Naive thymus-derived CD4-positive, alpha-beta T cell (primary cell): ENCODE data around the gene GSTM2. TPM values are rescaled to one million over a fixed set of nuclear protein-coding genes. Genes with fewer than 3 reads are reported as not detected.
A peak's percentile ranks its signal among the peaks of the same experiment; 100 is the strongest.

Experiments
- ATAC-seq: fragments of 150-1000 bp; cut with Tn5 transposase; 2 replicates; pipeline ENCODE4 v1.10.0; 2021; ENCODE audit warnings: mild to moderate bottlenecking, moderate library complexity
- CTCF ChIA-PET: fragments of 350-600 bp; sonication (Branson Sonifier 250); formaldehyde crosslinking; loops from one replicate; lab custom pipeline; 2021; ENCODE audit warnings: antibody characterized with exemption; lab: Charles Lee
- POLR2A ChIA-PET: fragments of 350-600 bp; sonication (Branson Sonifier 250); formaldehyde crosslinking; loops from one replicate; lab custom pipeline; 2021; ENCODE audit warnings: antibody characterized with exemption, inconsistent platforms; lab: Charles Lee
- DNase-seq, 9 donors: peaks; one replicate each; pipeline versions ENCODE4 v3.0.0 to v3.0.0-alpha.2; 2020 to 2022; ENCODE audit warnings: mixed read lengths in 1 of 9
- H3K27ac ChIP-seq: one replicate; pipeline ENCODE4 v1.7.0; 2013; ENCODE audit warnings: mild to moderate bottlenecking, low read depth, low read length, moderate library complexity
- H3K27me3 ChIP-seq, 2 donors: one replicate each; pipeline ENCODE4 v1.7.0; 2013; ENCODE audit warnings: low read length in 2 of 2, mild to moderate bottlenecking in 2 of 2, moderate library complexity in 2 of 2; ENCODE audit not compliant: control insufficient read depth in 2 of 2, insufficient read depth in 2 of 2
- H3K36me3 ChIP-seq, 3 experiments: 1 replicate in 2 of 3; 2 replicates in 1 of 3; pipeline ENCODE4 v1.7.0; 2013; ENCODE audit warnings: low read length in 3 of 3, mild to moderate bottlenecking in 3 of 3, moderate library complexity in 1 of 3; ENCODE audit not compliant: insufficient read depth in 3 of 3, control insufficient read depth in 2 of 3
- H3K4me1 ChIP-seq, 2 donors: one replicate each; pipeline ENCODE4 v1.7.0; 2013; ENCODE audit warnings: low read length in 2 of 2, mild to moderate bottlenecking in 2 of 2, moderate library complexity in 1 of 2; ENCODE audit not compliant: control insufficient read depth in 2 of 2, insufficient read depth in 2 of 2
- H3K4me3 ChIP-seq: 2 replicates; pipeline ENCODE4 v1.7.0; 2013; ENCODE audit warnings: mild to moderate bottlenecking, low read length
- H3K9me3 ChIP-seq, 3 experiments: 1 replicate in 2 of 3; 2 replicates in 1 of 3; pipeline ENCODE4 v1.7.0; 2013; ENCODE audit warnings: low read length in 3 of 3; ENCODE audit not compliant: control insufficient read depth in 2 of 3
- H3K27ac Mint-ChIP-seq, 9 donors: one replicate each; pipeline ENCODE4 v1.8.0; 2020 to 2022; ENCODE audit warnings: mixed read lengths in 9 of 9, mild to moderate bottlenecking in 8 of 9, moderate library complexity in 5 of 9, inconsistent platforms in 2 of 9
- H3K27me3 Mint-ChIP-seq, 5 donors: one replicate each; pipeline ENCODE4 v1.8.0; 2021 to 2022; ENCODE audit warnings: mixed read lengths in 5 of 5, mild to moderate bottlenecking in 1 of 5
- H3K36me3 Mint-ChIP-seq, 5 donors: one replicate each; pipeline ENCODE4 v1.8.0; 2020 to 2022; ENCODE audit warnings: mixed read lengths in 5 of 5, mild to moderate bottlenecking in 3 of 5, inconsistent platforms in 1 of 5
- H3K4me1 Mint-ChIP-seq, 7 donors: one replicate each; pipeline ENCODE4 v1.8.0; 2020 to 2022; ENCODE audit warnings: mixed read lengths in 7 of 7, mild to moderate bottlenecking in 3 of 7, inconsistent platforms in 1 of 7
- H3K4me3 Mint-ChIP-seq, 10 donors: one replicate each; pipeline ENCODE4 v1.8.0; 2020 to 2022; ENCODE audit warnings: mild to moderate bottlenecking in 10 of 10, mixed read lengths in 10 of 10, moderate library complexity in 6 of 10, inconsistent platforms in 2 of 10
- H3K9me3 Mint-ChIP-seq, 11 donors: one replicate each; pipeline ENCODE4 v1.8.0; 2020 to 2022; ENCODE audit warnings: mixed read lengths in 11 of 11, mild to moderate bottlenecking in 4 of 11, inconsistent platforms in 1 of 11, moderate library complexity in 1 of 11
- intact Hi-C, 2 donors: fragments of 100-400 bp; cut with micrococcal nuclease; formaldehyde crosslinking; loops; one replicate each; pipeline ENCODE4 v1.15.1; 2023
- polyA plus RNA-seq, 2 donors: library from polyadenylated mRNA; unstranded; fragments of 300-500 nt; fragmentation: Illumina TruSeq; gene quantifications; one replicate each; pipeline ENCODE4 v1.2.3, GENCODE V29; 2021
- total RNA-seq, 6 experiments: library from RNA in 5 of 6; stranded (reverse) in 5 of 6; gene quantifications; 1 replicate in 5 of 6; 2 replicates in 1 of 6; pipeline ENCODE4 v1.2.3 and lab custom pipeline; 2021 to 2026

Gene GSTM2
- total and polyA plus RNA-seq, 7 experiments from 2014 or later = 52.2 to 201 (median 72.2) TPM

- Mint-ChIP-seq H3K27ac (peak overlapping the region in 1 of 9 donors; percentile 48), H3K9me3 (no peaks in the 10 kb centered on the region), H3K4me3 (no peak overlapping the region), H3K36me3 (peaks cover 0 to 23% (median 3%) of the 10 kb centered on the region in 5 donors), H3K27me3 (no peaks in the 10 kb centered on the region), H3K4me1 (peaks cover 10 to 23% (median 14%) of the 10 kb centered on the region in 7 donors)
- ChIA-PET CTCF (interaction anchor here (0.5 to 4.0 kb wide), 4 partner anchors 12 to 332 kb away, joined by 3 to 46 read pairs (median 10); partner anchors contain the start of gene GNAI3), POLR2A (interaction anchor here (1.1 to 2.8 kb wide), 2 partner anchors 80 to 82 kb away, joined by 3 to 13 read pairs; partner anchors contain the start of gene GNAI3)
- no peaks in the 10 kb centered on the region for H3K9me3 ChIP-seq
- DNase-seq (no peak), ATAC-seq (no peak)
- no peak overlapping the region for H3K4me3 ChIP-seq
- peaks cover 0 to 12% of the 10 kb centered on the region in 2 donors for H3K4me1 ChIP-seq
- peaks cover 11 to 72% (median 20%) of the 10 kb centered on the region in 3 experiments for H3K36me3 ChIP-seq
- no peaks in the 10 kb centered on the region for H3K27me3 ChIP-seq
- H3K27ac ChIP-seq = no peak overlapping the region
- intact Hi-C loops = no loop called here
Observed at GRCh38 chr1:109628540-109629321, 39.1 kb upstream of the GSTM2 start.

DNA sequence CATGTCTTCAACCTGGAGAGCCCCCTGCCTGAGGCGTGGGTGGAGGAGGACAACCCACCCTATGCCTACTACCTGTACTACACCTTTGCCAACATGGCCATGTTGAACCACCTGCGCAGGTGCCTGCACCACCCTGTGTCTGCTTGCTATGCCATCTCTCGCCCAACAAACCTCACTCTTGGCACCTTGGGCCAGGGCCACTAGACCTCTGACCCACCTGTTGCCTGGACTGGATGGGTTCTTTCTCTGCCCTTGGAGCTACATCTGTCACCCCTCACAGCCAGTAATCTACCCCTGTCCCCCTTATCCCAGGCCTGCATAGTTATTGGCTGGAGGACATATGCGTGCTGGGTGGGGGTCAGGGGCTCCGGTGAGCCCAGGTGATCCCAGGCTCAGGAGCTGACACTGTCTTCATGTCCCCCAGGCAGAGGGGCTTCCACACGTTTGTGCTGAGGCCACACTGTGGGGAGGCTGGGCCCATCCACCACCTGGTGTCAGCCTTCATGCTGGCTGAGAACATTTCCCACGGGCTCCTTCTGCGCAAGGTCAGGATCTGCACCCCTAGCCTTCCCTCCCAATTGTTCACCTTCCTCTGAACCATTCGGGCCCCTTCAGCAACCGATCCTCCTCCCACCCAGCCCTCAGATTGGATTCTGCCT, 38.4 kb upstream of the GSTM2 start:
- Histone ChIP-seq H3K36me3 (peaks cover 11 to 72% (median 20%) of the 10 kb centered on the region in 3 experiments), H3K9me3 (no peaks in the 10 kb centered on the region), H3K27me3 (no peaks in the 10 kb centered on the region), H3K4me1 (peaks cover 0 to 9% of the 10 kb centered on the region in 2 donors), H3K27ac (no peak overlapping the region), H3K4me3 (no peak overlapping the region)
- ChIA-PET CTCF (interaction anchor here (1.9 to 4.0 kb wide), 3 partner anchors 11 to 84 kb away, joined by 5 to 46 read pairs (median 14); partner anchors contain the start of gene GNAI3), POLR2A (interaction anchor here (0.7 to 2.8 kb wide), 3 partner anchors 81 to 128 kb away, joined by 3 to 13 read pairs (median 6); partner anchors contain the start of gene GNAI3)
- Mint-ChIP-seq H3K36me3 (peaks cover 0 to 23% (median 3%) of the 10 kb centered on the region in 5 donors), H3K9me3 (no peaks in the 10 kb centered on the region), H3K27me3 (no peaks in the 10 kb centered on the region), H3K27ac (peak overlapping the region in 4 of 9 donors; percentile 10 to 48 (median 34)), H3K4me3 (no peak overlapping the region), H3K4me1 (peaks cover 7 to 19% (median 13%) of the 10 kb centered on the region in 7 donors)
- ATAC-seq (no peak), DNase-seq (no peak)
- intact Hi-C loops = loop anchor here in 1 of 2 donors (1.0 kb wide), 1 partner anchor 83 kb away; no protein-coding TSS in a partner anchor

- CTCF ChIA-PET = interaction anchor here (0.5 to 4.0 kb wide), 8 partner anchors 10 to 143 kb away, joined by 3 to 46 read pairs (median 5); partner anchors contain the start of gene GNAI3
Observed at GRCh38 chr1:109630081-109630897, 37.6 kb upstream of the GSTM2 start.

DNA sequence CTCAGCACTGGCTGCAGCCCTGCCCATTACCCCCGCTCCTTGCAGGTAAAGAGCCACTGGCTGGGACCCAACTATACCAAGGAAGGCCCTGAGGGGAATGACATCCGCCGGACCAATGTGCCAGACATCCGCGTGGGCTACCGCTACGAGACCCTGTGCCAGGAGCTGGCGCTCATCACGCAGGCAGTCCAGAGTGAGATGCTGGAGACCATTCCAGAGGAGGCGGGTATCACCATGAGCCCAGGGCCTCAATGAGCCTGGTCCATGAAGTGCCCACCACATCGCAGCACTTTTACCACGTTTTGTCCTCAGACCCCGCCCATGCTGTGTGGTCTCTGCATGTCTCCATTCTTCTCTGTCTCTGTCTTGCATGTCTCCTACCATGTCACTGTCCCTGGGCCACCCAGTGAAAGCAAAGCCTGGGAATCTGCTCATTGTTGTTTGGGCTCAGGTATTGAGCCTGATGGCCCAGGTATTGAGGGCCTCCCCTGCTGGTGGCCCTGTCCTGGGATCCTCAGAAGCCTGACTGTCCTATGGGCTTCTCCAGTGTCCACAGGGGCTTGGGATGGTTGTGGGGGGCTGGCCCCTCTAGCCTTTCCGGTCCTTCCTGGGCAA, 36.9 kb upstream of the GSTM2 start:
- H3K4me1 ChIP-seq = peaks cover 0 to 10% of the 10 kb centered on the region in 2 donors
- peaks cover 11 to 62% (median 20%) of the 10 kb centered on the region in 3 experiments for H3K36me3 ChIP-seq
- Mint-ChIP-seq H3K27me3 (no peaks in the 10 kb centered on the region), H3K36me3 (peaks cover 0 to 20% (median 3%) of the 10 kb centered on the region in 5 donors), H3K4me3 (no peak overlapping the region), H3K27ac (peak overlapping the region in 1 of 9 donors; percentile 24), H3K9me3 (no peaks in the 10 kb centered on the region), H3K4me1 (peaks cover 6 to 16% (median 11%) of the 10 kb centered on the region in 7 donors)
- DNase-seq (no peak), ATAC-seq (no peak)
- H3K27me3 ChIP-seq = no peaks in the 10 kb centered on the region
- no peaks in the 10 kb centered on the region for H3K9me3 ChIP-seq
- H3K4me3 ChIP-seq = no peak overlapping the region
- ChIA-PET POLR2A (interaction anchor here (1.0 to 2.8 kb wide), 3 partner anchors 11 to 84 kb away, joined by 3 to 13 read pairs (median 4); partner anchors contain the start of genes AMPD2 and GNAT2), CTCF (interaction anchor here (0.6 to 4.0 kb wide), 7 partner anchors 9 to 146 kb away, joined by 3 to 46 read pairs (median 5); partner anchors contain the start of gene GNAI3)
- no peak overlapping the region for H3K27ac ChIP-seq
- intact Hi-C loops = loop anchor here in 1 of 2 donors (1.0 kb wide), 1 partner anchor 85 kb away; no protein-coding TSS in a partner anchor

More at GRCh38 chr1:109630081-109630897, 37.6 kb upstream of the GSTM2 start:
- peaks cover 11 to 69% (median 20%) of the 10 kb centered on the region in 3 experiments for H3K36me3 ChIP-seq
- peak overlapping the region in 3 of 9 donors; percentile 33 to 38 (median 34) for H3K27ac Mint-ChIP-seq
- peaks cover 0 to 10% of the 10 kb centered on the region in 2 donors for H3K4me1 ChIP-seq
- H3K27me3 ChIP-seq = no peaks in the 10 kb centered on the region
- POLR2A ChIA-PET = interaction anchor here (0.7 to 2.8 kb wide), 5 partner anchors 11 to 129 kb away, joined by 3 to 13 read pairs (median 4); partner anchors contain the start of genes AMPD2, GNAI3 and GNAT2
- H3K4me1 Mint-ChIP-seq = peaks cover 6 to 22% (median 15%) of the 10 kb centered on the region in 7 donors
- no peaks in the 10 kb centered on the region for H3K9me3 ChIP-seq
- ATAC-seq = peak; percentile 26
- H3K27ac ChIP-seq = no peak overlapping the region
- no peaks in the 10 kb centered on the region for H3K27me3 Mint-ChIP-seq
- H3K36me3 Mint-ChIP-seq = peaks cover 0 to 23% (median 3%) of the 10 kb centered on the region in 5 donors
- intact Hi-C loops = loop anchor here in 1 of 2 donors (1.0 kb wide), 1 partner anchor 84 kb away; no protein-coding TSS in a partner anchor
- H3K4me3 ChIP-seq = no peak overlapping the region
- DNase-seq = peak in 5 of 9 donors; percentile 21 to 51 (median 35)
- no peak overlapping the region for H3K4me3 Mint-ChIP-seq
- H3K9me3 Mint-ChIP-seq = no peaks in the 10 kb centered on the region
